GM12801 (cell line): Measurements from ENCODE around the gene TPM1.

Source experiments
- CTCF ChIP-seq: IDR thresholded peaks from one replicate; pipeline ENCODE4 v1.5.1; 2011; ENCODE audit warnings: control low read depth; ENCODE audit not compliant: insufficient read length; ENCODE audit errors: extremely low read depth

Gene TPM1

DNA sequence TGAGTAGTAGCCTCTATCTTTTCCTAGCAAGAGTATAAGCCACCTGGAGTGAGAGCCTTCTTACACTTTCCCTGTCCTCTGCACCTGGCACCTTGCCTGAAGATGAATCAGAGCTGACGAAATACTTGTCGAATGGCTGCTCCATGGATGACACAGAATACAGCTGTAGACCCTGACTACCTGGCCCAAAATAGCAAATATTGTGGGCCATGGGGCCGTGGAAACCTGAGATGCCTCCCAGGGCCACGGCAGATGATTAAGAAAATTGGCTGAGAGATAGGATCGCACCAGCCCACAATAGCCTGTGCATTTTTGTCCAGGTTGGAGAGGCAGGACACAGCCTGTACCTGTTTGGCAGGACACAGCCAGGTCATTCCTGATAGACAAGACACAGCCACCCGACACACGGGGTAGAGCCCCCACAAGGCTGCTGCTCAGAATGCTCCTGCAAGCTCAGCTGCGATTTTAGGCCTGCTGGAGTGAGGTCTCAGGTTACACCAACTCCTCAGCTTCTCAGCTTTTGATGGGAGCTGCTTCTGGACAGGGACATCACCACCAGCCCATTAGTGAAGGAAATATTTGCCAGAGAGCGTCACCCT lies 22.9 kb upstream of the TPM1 start:
- no peak for TF ChIP-seq CTCF

DNA sequence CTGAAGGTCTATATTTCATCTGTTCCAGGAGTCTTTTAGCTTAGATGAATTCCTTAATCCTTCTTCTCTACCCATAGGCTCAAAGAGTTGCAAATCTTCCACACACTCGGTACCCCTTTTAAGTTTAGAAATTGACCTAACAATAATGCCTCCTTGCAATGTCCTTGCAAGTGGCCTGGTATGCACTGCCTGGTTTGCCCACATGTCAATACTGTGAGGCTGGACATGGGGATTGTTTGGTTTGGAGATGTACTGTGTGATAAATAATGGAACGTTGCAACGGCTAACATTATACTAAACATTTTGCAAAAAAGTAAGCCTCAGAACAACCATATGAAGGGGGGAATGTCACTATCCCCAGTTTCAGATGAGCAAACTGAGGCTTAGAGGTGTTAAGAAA lies 22.4 kb upstream of the TPM1 start:
- TF ChIP-seq CTCF, result no peak

- no peak for TF ChIP-seq CTCF
Measured at GRCh38 chr15:63020759-63021430, 21.7 kb upstream of the TPM1 start.

DNA sequence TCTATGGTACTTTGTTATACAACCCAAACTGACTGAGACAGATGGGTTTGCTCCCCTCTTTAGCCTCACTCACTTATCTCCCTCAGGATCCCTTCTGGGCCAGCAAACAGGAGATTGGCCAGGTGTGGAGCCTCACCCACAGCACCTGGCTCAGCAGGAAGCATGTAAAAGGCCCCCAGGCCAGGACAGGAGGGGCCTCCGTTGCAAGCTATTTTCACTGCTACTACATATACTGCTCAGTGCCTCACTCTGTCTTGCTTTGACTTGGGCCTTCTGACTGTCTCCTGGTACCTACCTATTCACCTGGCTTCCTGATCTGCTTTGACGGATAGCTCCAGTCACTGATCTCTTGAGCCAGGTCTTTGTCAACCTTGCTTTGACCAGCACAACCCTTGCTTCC lies 20.4 kb upstream of the TPM1 start:
- TF ChIP-seq CTCF, result no peak

DNA sequence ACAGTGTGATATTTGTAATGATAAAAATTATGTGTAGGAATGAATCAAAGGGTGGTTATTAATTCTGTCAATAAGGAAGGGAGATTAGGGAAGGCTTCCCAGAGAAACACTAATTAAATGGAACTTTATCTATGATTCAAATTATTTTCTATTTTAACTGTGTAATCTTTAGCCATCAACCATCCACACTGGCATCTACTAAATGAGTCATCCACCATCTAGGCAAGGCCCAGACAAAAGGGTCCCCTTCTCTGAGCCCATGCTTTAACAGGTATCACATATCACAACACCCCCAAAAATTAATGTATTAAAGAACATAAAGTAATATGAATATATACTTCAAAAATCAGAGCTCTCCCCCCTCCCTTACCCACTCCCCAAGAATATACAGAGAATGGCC lies 19.9 kb upstream of the TPM1 start:
- no peak for TF ChIP-seq CTCF

DNA sequence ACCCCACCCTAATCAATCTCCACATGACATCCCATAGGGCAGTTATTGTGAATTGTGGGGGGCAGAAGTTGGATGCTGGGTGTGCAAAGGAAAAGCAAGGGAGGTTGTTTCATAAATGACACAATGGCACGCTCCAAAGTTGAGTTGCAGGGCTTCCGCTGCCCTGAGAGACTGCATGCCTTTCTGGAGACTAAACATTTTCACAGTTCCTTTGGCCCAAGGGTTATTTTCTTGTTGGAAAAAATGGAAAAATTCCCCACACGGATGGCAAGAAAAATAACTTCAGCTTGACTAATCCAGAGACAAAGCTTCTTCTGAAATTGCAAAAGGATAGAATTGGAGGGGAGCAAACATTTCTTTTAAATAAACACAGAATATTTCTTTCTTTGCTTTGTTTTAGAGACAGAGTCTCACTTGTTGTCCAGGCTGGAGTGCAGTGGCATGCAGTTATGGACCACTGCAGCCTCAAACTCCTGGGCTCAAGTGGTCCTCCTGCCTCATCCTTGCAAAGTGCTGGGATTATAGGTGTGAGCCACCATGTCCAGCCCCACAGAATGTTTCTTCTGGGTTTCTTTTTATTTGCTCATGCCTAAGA lies 19.1 kb upstream of the TPM1 start:
- no peak for TF ChIP-seq CTCF

DNA sequence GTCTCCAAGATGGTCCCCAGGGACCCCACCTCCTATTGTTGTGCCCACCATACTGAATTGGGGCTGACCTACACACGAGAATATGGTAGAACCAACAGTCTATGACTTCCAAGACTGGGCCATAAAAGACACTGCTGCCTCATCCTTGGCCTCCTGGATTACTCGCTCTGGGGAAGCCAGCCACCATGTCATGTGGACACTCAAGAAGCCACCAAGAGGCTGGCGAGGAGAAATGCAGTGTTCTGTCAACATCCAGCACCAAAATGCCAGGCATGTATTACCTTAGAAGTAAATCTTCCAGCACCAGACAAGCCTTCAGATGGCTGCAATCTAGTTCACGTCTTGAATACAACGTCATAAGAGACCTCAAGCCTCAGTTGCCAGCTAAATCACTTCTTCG lies 17.1 kb upstream of the TPM1 start:
- TF ChIP-seq CTCF, result no peak
